ENCODE results near the gene SOX2. TPM values are rescaled to one million over a fixed set of nuclear protein-coding genes. Genes with fewer than 3 reads are reported as not detected.

The SOX2 gene
- total RNA-seq, 1 donor from 2014 or later = not detected

- peaks cover 56% of the 10 kb centered on the region for H3K27me3 Mint-ChIP-seq (ENCODE audit: low read depth)
- no peaks in the 10 kb centered on the region for H3K9me3 Mint-ChIP-seq
- no peak for TF ChIP-seq CTCF (IDR thresholded peaks at IDR 0.05; ENCODE audit: unreplicated experiment)
- H3K4me3 Mint-ChIP-seq = no peak overlapping the region
- H3K27ac Mint-ChIP-seq = no peak overlapping the region
- DNase-seq (ENCODE audit: low spot score in 2 of 2, unreplicated experiment in 2 of 2) = no peak
- H3K36me3 Mint-ChIP-seq = no peaks in the 10 kb centered on the region
- peaks cover 6% of the 10 kb centered on the region for H3K4me1 Mint-ChIP-seq
Measured at GRCh38 chr3:181695661-181696491, 15.8 kb upstream of the SOX2 start.

GRCh38 chr3:181696626-181697230 lies 15.0 kb upstream of the SOX2 start:
- Mint-ChIP-seq H3K4me3 (no peak overlapping the region), H3K27me3 (ENCODE audit: low read depth) (peaks cover 60% of the 10 kb centered on the region)

GRCh38 chr3:181698263-181698954 lies 13.3 kb upstream of the SOX2 start:
- no peaks in the 10 kb centered on the region for H3K36me3 Mint-ChIP-seq

More at GRCh38 chr3:181696626-181697230, 15.0 kb upstream of the SOX2 start:
- DNase-seq (ENCODE audit: low spot score in 2 of 2, unreplicated experiment in 2 of 2) = no peak
- no peak for TF ChIP-seq CTCF (IDR thresholded peaks at IDR 0.05; ENCODE audit: unreplicated experiment)
- no peaks in the 10 kb centered on the region for H3K36me3 Mint-ChIP-seq
- peaks cover 6% of the 10 kb centered on the region for H3K4me1 Mint-ChIP-seq
- H3K9me3 Mint-ChIP-seq = no peaks in the 10 kb centered on the region
- H3K27ac Mint-ChIP-seq = no peak overlapping the region

GRCh38 chr3:181699171-181699903 lies 12.4 kb upstream of the SOX2 start:
- Mint-ChIP-seq H3K27me3 (ENCODE audit: low read depth) (peaks cover 82% of the 10 kb centered on the region), H3K36me3 (no peaks in the 10 kb centered on the region), H3K9me3 (no peaks in the 10 kb centered on the region), H3K4me1 (peaks cover 6% of the 10 kb centered on the region), H3K27ac (no peak overlapping the region), H3K4me3 (no peak overlapping the region)
- no peak for TF ChIP-seq CTCF (IDR thresholded peaks at IDR 0.05; ENCODE audit: unreplicated experiment)
- DNase-seq (ENCODE audit: low spot score in 2 of 2, unreplicated experiment in 2 of 2) = no peak

More at GRCh38 chr3:181698263-181698954, 13.3 kb upstream of the SOX2 start:
- no peak overlapping the region for H3K27ac Mint-ChIP-seq
- no peak for DNase-seq (ENCODE audit: low spot score in 2 of 2, unreplicated experiment in 2 of 2)
- TF ChIP-seq CTCF (IDR thresholded peaks at IDR 0.05; ENCODE audit: unreplicated experiment) = no peak
- no peak overlapping the region for H3K4me3 Mint-ChIP-seq
- peaks cover 73% of the 10 kb centered on the region for H3K27me3 Mint-ChIP-seq (ENCODE audit: low read depth)
- H3K4me1 Mint-ChIP-seq = peaks cover 6% of the 10 kb centered on the region
- H3K9me3 Mint-ChIP-seq = no peaks in the 10 kb centered on the region

Measured in mesothelial cell of epicardium (in vitro differentiated cells).